ENCODE results near the gene SUPT16H. TPM values are rescaled to one million over a fixed set of nuclear protein-coding genes. Genes with fewer than 3 reads are reported as not detected.

SUPT16H gene
- total and polyA plus RNA-seq, 2 of the 8 experiments (the other 6 are each of a cell fraction or from before 2014, with no cell fraction given): 138 to 201 TPM

GRCh38 chr14:21369949-21370679 lies 13.7 kb downstream of the SUPT16H start:
- Histone ChIP-seq H3K9me3 (ENCODE audit: insufficient read depth in 2 of 2, low read depth in 1 of 2, low read length in 1 of 2) (no peaks in the 10 kb centered on the region), H3K4me1 (replicated peaks in 1 of 4; ENCODE audit: control insufficient read depth in 3 of 4, insufficient read depth in 4 of 4, low read length in 3 of 4) (no peaks in the 10 kb centered on the region), H3K23ac (ENCODE audit: insufficient read length) (no peak overlapping the region), H3K4ac (replicated peaks; ENCODE audit: insufficient read length, low read depth, low read length) (no peak overlapping the region), H2BK120ac (replicated peaks; ENCODE audit: low read depth, low read length) (no peak overlapping the region), H4K5ac (ENCODE audit: insufficient read length, low read depth, low read length) (no peak overlapping the region), H3K4me3 (ENCODE audit: extremely low read depth in 1 of 4, insufficient read depth in 2 of 4, low read depth in 3 of 4, low read length in 4 of 4) (no peak overlapping the region), H4K8ac (ENCODE audit: extremely low read depth, insufficient read depth, low read length) (no peak overlapping the region), H3K14ac (ENCODE audit: insufficient read length) (no peak overlapping the region), H2BK20ac (ENCODE audit: low read length) (no peak overlapping the region), H3K56ac (replicated peaks; ENCODE audit: insufficient read length, low read depth, low read length) (no peak overlapping the region), H3K4me2 (ENCODE audit: insufficient read depth in 1 of 2, low read depth in 2 of 2, low read length in 2 of 2) (no peak overlapping the region), H2BK12ac (ENCODE audit: low read depth, low read length) (no peak overlapping the region), H3K9ac (replicated peaks in 1 of 4; ENCODE audit: extremely low read depth in 1 of 4, low read depth in 3 of 4, low read length in 3 of 4) (no peak overlapping the region), H3K18ac (ENCODE audit: extremely low read depth, low read length) (no peak overlapping the region), H2BK5ac (ENCODE audit: low read depth, low read length) (no peak overlapping the region), H3K36me3 (ENCODE audit: control insufficient read depth in 2 of 4, insufficient read depth in 4 of 4, low read length in 3 of 4) (peaks cover 21 to 73% (median 58%) of the 10 kb centered on the region in 4 experiments), H2AFZ (ENCODE audit: low read length) (no peak overlapping the region), H2BK15ac (ENCODE audit: low read length) (no peak overlapping the region), H3K27ac (ENCODE audit: low read depth, low read length) (no peak overlapping the region), H3K23me2 (ENCODE audit: low read depth, low read length) (no peaks in the 10 kb centered on the region), H3K27me3 (replicated peaks in 1 of 4; ENCODE audit: control insufficient read depth in 3 of 4, extremely low read depth in 1 of 4, insufficient read depth in 3 of 4, low read length in 3 of 4) (no peaks in the 10 kb centered on the region), H4K91ac (replicated peaks; ENCODE audit: insufficient read length, low read length) (no peak overlapping the region), H3K79me2 (ENCODE audit: control insufficient read depth in 1 of 2, insufficient read depth in 2 of 2, low read length in 2 of 2) (peaks cover 0 to 18% of the 10 kb centered on the region in 2 experiments; a peak in 2 of 4 replicates), H2AK5ac (ENCODE audit: low read depth, low read length) (no peak overlapping the region), H4K20me1 (replicated peaks in 1 of 2; ENCODE audit: control insufficient read depth in 1 of 2, insufficient read depth in 2 of 2, low read length in 2 of 2) (peaks cover 2 to 3% of the 10 kb centered on the region in 2 experiments), H3K79me1 (ENCODE audit: low read depth, low read length) (no peaks in the 10 kb centered on the region)
- 82% methylated on average over 4 of the region's 4 CpGs; no CpG with 5 or more reads in 1 of the 2 experiments for WGBS, 2 experiments (ENCODE audit: extremely low coverage in 1 of 2, insufficient coverage in 1 of 2, insufficient read length in 1 of 2, insufficient replicate concordance in 2 of 2, low coverage in 1 of 2, low lambda C conversion rate in 2 of 2, missing lambda C conversion rate in 1 of 2)
- POLR2A ChIA-PET (ENCODE audit: partially characterized antibody): interaction anchor here (0.7 to 1.6 kb wide), 13 partner anchors 9 to 128 kb away, joined by 3 to 7 read pairs (median 4); no protein-coding TSS in a partner anchor
- CTCF ChIA-PET (ENCODE audit: partially characterized antibody): interaction anchor here (0.6 to 0.7 kb wide), 3 partner anchors 13 to 359 kb away, joined by 3 to 5 read pairs (median 3); no protein-coding TSS in a partner anchor
- DNase-seq (ENCODE audit: low read depth in 1 of 2, low spot score in 2 of 2) (no peak), FAIRE-seq (no peak)
- no peak for TF ChIP-seq CTBP2 (IDR thresholded peaks at IDR 0.05; ENCODE audit: borderline replicate concordance, insufficient read depth, insufficient read length, low read length)
- no peak for TF ChIP-seq YY1 (IDR thresholded peaks at IDR 0.05; ENCODE audit: low read depth, low read length)
- TF ChIP-seq GTF2F1 (IDR thresholded peaks at IDR 0.05; ENCODE audit: borderline replicate concordance, low read depth, low read length): no peak
- no peak for TF ChIP-seq GABPA (IDR thresholded peaks at IDR 0.05; ENCODE audit: borderline replicate concordance, insufficient read depth, low read length)
- no peak for TF ChIP-seq TAF1 (IDR thresholded peaks at IDR 0.05; ENCODE audit: low read depth, low read length)
- TF ChIP-seq TBP (IDR thresholded peaks at IDR 0.05; ENCODE audit: low read depth, low read length): no peak
- no peak for TF ChIP-seq SAP30 (IDR thresholded peaks at IDR 0.05; ENCODE audit: insufficient read depth, insufficient replicate concordance, low read length)
- TF ChIP-seq BRCA1 (IDR thresholded peaks at IDR 0.05; ENCODE audit: low read depth, low read length): no peak
- TF ChIP-seq PHF8 (conservative IDR thresholded peaks at IDR 0.05; ENCODE audit: low read depth, low read length): no peak
- TF ChIP-seq RFX5 (IDR thresholded peaks at IDR 0.05; ENCODE audit: borderline replicate concordance, low read depth, low read length): no peak
